Spleen (tissue), 7 donors: Measurements from ENCODE around the gene HOXA2.

Source experiments
- POLR2A ChIP-seq, 3 donors: fragments of 450-650 bp; IDR thresholded peaks; one replicate each; pipeline ENCODE4 v1.5.1; 2017; ENCODE audit warnings: antibody characterized with exemption in 3 of 3, mild to moderate bottlenecking in 1 of 3
- POLR2AphosphoS5 ChIP-seq, 3 donors: sonication (generic); formaldehyde crosslinking; IDR thresholded peaks; one replicate each; pipeline ENCODE4 v1.5.1; 2017; ENCODE audit warnings: antibody characterized with exemption in 3 of 3
- TF ChIP-seq, protein P1 (sequence below), 11 experiments: fragments of 200-600 bp in 7 of 11; fragments of 450-650 bp in 4 of 11; sonication (generic) in 4 of 11; IDR thresholded peaks in 8 of 11; conservative IDR thresholded peaks in 3 of 11; 1 replicate in 7 of 11; 2 replicates in 4 of 11; pipeline versions ENCODE4 v1.4.0 to v1.8.0; 2016 to 2021; ENCODE audit warnings: antibody characterized with exemption in 11 of 11, inconsistent platforms in 4 of 11, mild to moderate bottlenecking in 1 of 11
- donor health status: DM: no; HTN: no; CAD: no; lungs with moderate emphysema.
- donor health status: DM: no; HTN: no; CAD: no.
- donor health status: DM: no; HTN: no; CAD: no.

DNA sequence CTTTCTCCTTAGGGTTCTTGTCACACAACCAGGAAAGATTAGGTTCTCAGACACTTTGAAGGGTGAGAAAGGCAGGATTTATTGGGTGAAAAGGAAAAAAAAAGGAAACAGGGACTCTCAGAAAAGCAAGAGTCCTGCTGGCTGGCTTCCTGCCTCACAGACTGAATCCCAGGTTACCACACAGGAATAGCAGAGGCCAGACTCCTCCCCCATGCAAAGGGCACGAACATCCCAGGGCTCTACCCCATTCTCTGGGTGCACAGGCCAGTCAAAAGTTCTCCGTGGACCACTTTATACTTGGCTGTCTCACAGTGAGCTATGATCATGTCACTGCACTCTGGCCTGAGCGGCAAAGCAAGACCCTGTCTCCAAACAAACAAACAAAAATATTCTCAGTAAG lies 49.3 kb downstream of the HOXA2 start:
- TF ChIP-seq, protein P1, sequence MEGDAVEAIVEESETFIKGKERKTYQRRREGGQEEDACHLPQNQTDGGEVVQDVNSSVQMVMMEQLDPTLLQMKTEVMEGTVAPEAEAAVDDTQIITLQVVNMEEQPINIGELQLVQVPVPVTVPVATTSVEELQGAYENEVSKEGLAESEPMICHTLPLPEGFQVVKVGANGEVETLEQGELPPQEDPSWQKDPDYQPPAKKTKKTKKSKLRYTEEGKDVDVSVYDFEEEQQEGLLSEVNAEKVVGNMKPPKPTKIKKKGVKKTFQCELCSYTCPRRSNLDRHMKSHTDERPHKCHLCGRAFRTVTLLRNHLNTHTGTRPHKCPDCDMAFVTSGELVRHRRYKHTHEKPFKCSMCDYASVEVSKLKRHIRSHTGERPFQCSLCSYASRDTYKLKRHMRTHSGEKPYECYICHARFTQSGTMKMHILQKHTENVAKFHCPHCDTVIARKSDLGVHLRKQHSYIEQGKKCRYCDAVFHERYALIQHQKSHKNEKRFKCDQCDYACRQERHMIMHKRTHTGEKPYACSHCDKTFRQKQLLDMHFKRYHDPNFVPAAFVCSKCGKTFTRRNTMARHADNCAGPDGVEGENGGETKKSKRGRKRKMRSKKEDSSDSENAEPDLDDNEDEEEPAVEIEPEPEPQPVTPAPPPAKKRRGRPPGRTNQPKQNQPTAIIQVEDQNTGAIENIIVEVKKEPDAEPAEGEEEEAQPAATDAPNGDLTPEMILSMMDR (IDR thresholded peaks at IDR 0.05 in 8 of 11, conservative IDR thresholded peaks at IDR 0.05 in 3 of 11) = no peak
- TF ChIP-seq POLR2A (IDR thresholded peaks at IDR 0.05) (no peak), POLR2AphosphoS5 (IDR thresholded peaks at IDR 0.05) (no peak)
